Measurements from ENCODE around the gene AKT3. TPM values are rescaled to one million over a fixed set of nuclear protein-coding genes. Genes with fewer than 3 reads are reported as not detected.

Gene AKT3
- total RNA-seq, 8 experiments from 2014 or later: 7.7 to 99.3 (median 63.8) TPM

GRCh38 chr1:243443557-243443956 is 406.5 kb downstream of the AKT3 start:
- no peak for ATAC-seq (replicated peaks in 6 of 8)
- in situ Hi-C loops (cut with MboI; ENCODE audit: low pct_unique_long_range_greater_than_20kb in 2 of 9, low sequenced_read_pairs in 9 of 9, unreplicated experiment in 9 of 9): no loop called here
- Histone ChIP-seq H3K4me1 (replicated peaks in 1 of 2) (peaks cover 0 to 9% of the 10 kb centered on the region in 2 donors), H3K4me3 (no peak overlapping the region), H3K27ac (no peak overlapping the region)
- WGBS, 10 experiments: 0 to 100% (median 85%) methylated on average over 1 to 4 of the region's 4 CpGs

GRCh38 chr1:243441601-243442000 is 408.4 kb downstream of the AKT3 start:
- in situ Hi-C loops (cut with MboI; ENCODE audit: low pct_unique_long_range_greater_than_20kb in 2 of 9, low sequenced_read_pairs in 9 of 9, unreplicated experiment in 9 of 9): no loop called here
- no peak for ATAC-seq (replicated peaks in 6 of 8)
- Histone ChIP-seq H3K4me1 (replicated peaks in 1 of 2) (peaks cover 0 to 9% of the 10 kb centered on the region in 2 donors), H3K4me3 (no peak overlapping the region), H3K27ac (no peak overlapping the region)

- no peak overlapping the region for H3K4me3 ChIP-seq
- H3K4me1 ChIP-seq (replicated peaks in 1 of 2): peaks cover 0 to 9% of the 10 kb centered on the region in 2 donors
- peak in 4 of 8 experiments; percentile 42 to 57 (median 46) for ATAC-seq (replicated peaks in 6 of 8)
- in situ Hi-C loops (cut with MboI; ENCODE audit: low pct_unique_long_range_greater_than_20kb in 2 of 9, low sequenced_read_pairs in 9 of 9, unreplicated experiment in 9 of 9): no loop called here
- no peak overlapping the region for H3K27ac ChIP-seq
- WGBS, 10 experiments: 40 to 100% (median 67%) methylated on average over 1 to 2 of the region's 2 CpGs; no CpG with 5 or more reads in 1 of the 10 experiments
Observed at GRCh38 chr1:243440406-243440805, 409.6 kb downstream of the AKT3 start.

GRCh38 chr1:243438815-243439214 is 411.2 kb downstream of the AKT3 start:
- in situ Hi-C loops (cut with MboI; ENCODE audit: low pct_unique_long_range_greater_than_20kb in 2 of 9, low sequenced_read_pairs in 9 of 9, unreplicated experiment in 9 of 9): no loop called here
- no peak overlapping the region for H3K27ac ChIP-seq

More at GRCh38 chr1:243438815-243439214, 411.2 kb downstream of the AKT3 start:
- peaks cover 0 to 9% of the 10 kb centered on the region in 2 donors for H3K4me1 ChIP-seq (replicated peaks in 1 of 2)
- H3K4me3 ChIP-seq: no peak overlapping the region
- WGBS, 10 experiments: 67 to 100% (median 97%) methylated on average over 1 to 2 of the region's 2 CpGs
- ATAC-seq (replicated peaks in 6 of 8): peak in 2 of 8 experiments; percentile 29 to 36

Other genes starting within 250 kb of the AKT3 start
- 10 to 100 TPM in 7 of 8 experiments, 1 to 10 TPM in 1; 9.5 to 49.1 (median 39.2) TPM for gene ZBTB18, start 201.0 kb upstream of the AKT3 start, total RNA-seq

Measured in motor neuron (in vitro differentiated cells).